Lower lobe of right lung (tissue), 2 donors: ENCODE measurements around the gene USP31. TPM values are rescaled to one million over a fixed set of nuclear protein-coding genes. Genes with fewer than 3 reads are reported as not detected.

Experiments used
- ATAC-seq, 2 donors: fragments of 200-7000 bp; cut with Tn5 transposase; one replicate each; pipeline ENCODE4 v1.9.1; 2020 to 2022; ENCODE audit warnings: mild to moderate bottlenecking in 2 of 2, moderate library complexity in 2 of 2
- DNase-seq: peaks from one replicate; pipeline ENCODE4 v3.0.0-alpha.2; 2020
- H3K27ac ChIP-seq: fragments of 200-600 bp; one replicate; pipeline ENCODE4 v1.8.0; 2022
- H3K27me3 ChIP-seq: fragments of 200-600 bp; one replicate; pipeline ENCODE4 v1.8.0; 2022; ENCODE audit warnings: low read depth
- H3K36me3 ChIP-seq: fragments of 200-600 bp; one replicate; pipeline ENCODE4 v1.8.0; 2022; ENCODE audit warnings: mild to moderate bottlenecking
- H3K4me1 ChIP-seq: fragments of 200-600 bp; one replicate; pipeline ENCODE4 v1.8.0; 2022
- H3K4me3 ChIP-seq: fragments of 200-600 bp; one replicate; pipeline ENCODE4 v1.8.0; 2022; ENCODE audit warnings: mild to moderate bottlenecking
- H3K9me3 ChIP-seq: fragments of 200-600 bp; one replicate; pipeline ENCODE4 v1.8.0; 2022
- CTCF ChIP-seq: fragments of 200-600 bp; IDR thresholded peaks from one replicate; pipeline ENCODE4 v1.8.0; 2022; ENCODE audit warnings: antibody characterized with exemption, mild to moderate bottlenecking
- intact Hi-C: fragments of 100-400 bp; cut with DNase I; formaldehyde crosslinking; loops from one replicate; pipeline ENCODE4 v1.11.0; 2022
- total RNA-seq: library from RNA; stranded (reverse); fragmentation: NEBNext Ultra II Directional; extraction: Animal tissue kit (Norgen Biotek cat#: 25700); gene quantifications from one replicate; pipeline ENCODE4 v1.2.1, GENCODE V29; 2021
- donor health status: DM: no; HTN: yes; CAD: no; lungs with severe emphysema.

The USP31 gene
- total RNA-seq, 1 donor from 2014 or later: 13.1 TPM

- Histone ChIP-seq H3K36me3 (no peaks in the 10 kb centered on the region), H3K4me1 (no peaks in the 10 kb centered on the region), H3K27me3 (no peaks in the 10 kb centered on the region), H3K27ac (no peak overlapping the region), H3K4me3 (no peak overlapping the region), H3K9me3 (no peaks in the 10 kb centered on the region)
- TF ChIP-seq CTCF: no peak
- intact Hi-C loops: no loop called here
- ATAC-seq (no peak), DNase-seq (no peak)
These were observed 23.7 kb upstream of the USP31 start for GRCh38 chr16:23172994-23173393.

GRCh38 chr16:23172583-23172982 is 23.3 kb upstream of the USP31 start:
- no peak for DNase-seq
- Histone ChIP-seq H3K27me3 (no peaks in the 10 kb centered on the region), H3K36me3 (no peaks in the 10 kb centered on the region), H3K9me3 (no peaks in the 10 kb centered on the region), H3K4me3 (no peak overlapping the region), H3K4me1 (no peaks in the 10 kb centered on the region), H3K27ac (no peak overlapping the region)
- ATAC-seq: no peak
- no peak for TF ChIP-seq CTCF
- intact Hi-C loops: no loop called here

GRCh38 chr16:23164736-23165135 is 15.5 kb upstream of the USP31 start:
- Histone ChIP-seq H3K4me1 (no peaks in the 10 kb centered on the region), H3K27ac (no peak overlapping the region), H3K27me3 (peaks cover 7% of the 10 kb centered on the region), H3K9me3 (no peaks in the 10 kb centered on the region), H3K36me3 (no peaks in the 10 kb centered on the region), H3K4me3 (no peak overlapping the region)
- TF ChIP-seq CTCF: no peak
- DNase-seq: no peak
- no peak for ATAC-seq
- intact Hi-C loops: no loop called here

GRCh38 chr16:23163921-23164320 is 14.7 kb upstream of the USP31 start:
- no peak for DNase-seq
- no peaks in the 10 kb centered on the region for H3K9me3 ChIP-seq
- intact Hi-C loops: no loop called here
- peaks cover 7% of the 10 kb centered on the region for H3K27me3 ChIP-seq
- no peak for ATAC-seq
- no peak for TF ChIP-seq CTCF
- H3K36me3 ChIP-seq: no peaks in the 10 kb centered on the region
- no peak overlapping the region for H3K27ac ChIP-seq
- no peaks in the 10 kb centered on the region for H3K4me1 ChIP-seq
- H3K4me3 ChIP-seq: no peak overlapping the region

- H3K9me3 ChIP-seq: no peaks in the 10 kb centered on the region
- H3K4me3 ChIP-seq: no peak overlapping the region
- no peaks in the 10 kb centered on the region for H3K4me1 ChIP-seq
- TF ChIP-seq CTCF: no peak
- H3K36me3 ChIP-seq: no peaks in the 10 kb centered on the region
- ATAC-seq (no peak), DNase-seq (no peak)
- intact Hi-C loops: no loop called here
- no peaks in the 10 kb centered on the region for H3K27me3 ChIP-seq
- no peak overlapping the region for H3K27ac ChIP-seq
These were observed 11.3 kb upstream of the USP31 start for GRCh38 chr16:23160574-23160973.

- ATAC-seq: no peak
These were observed 10.8 kb upstream of the USP31 start for GRCh38 chr16:23160082-23160481.

More at GRCh38 chr16:23160082-23160481, 10.8 kb upstream of the USP31 start:
- Histone ChIP-seq H3K27ac (no peak overlapping the region), H3K9me3 (no peaks in the 10 kb centered on the region), H3K36me3 (no peaks in the 10 kb centered on the region), H3K27me3 (no peaks in the 10 kb centered on the region), H3K4me3 (no peak overlapping the region), H3K4me1 (no peaks in the 10 kb centered on the region)
- intact Hi-C loops: no loop called here
- no peak for TF ChIP-seq CTCF
- DNase-seq: no peak
